PC-3 (cell line): ENCODE measurements around the gene DLX2. TPM values are rescaled to one million over a fixed set of nuclear protein-coding genes. Genes with fewer than 3 reads are reported as not detected.

ENCODE experiments used
- ATAC-seq: fragments of 200-7000 bp; cut with Tn5 transposase; 2 replicates; pipeline ENCODE4 v1.9.1; 2020; ENCODE audit warnings: mild to moderate bottlenecking, moderate library complexity
- BruUV-seq: library from RNA; stranded (reverse); fragments of 400-500 nt; replicated peaks from 2 replicates; lab custom pipeline; 2021; lab: Mats Ljungman, UMichigan
- CTCF ChIA-PET: fragments of 300-600 bp; sonication (Branson Sonifier 250); formaldehyde crosslinking; loops from one replicate; lab custom pipeline; 2022; ENCODE audit warnings: antibody characterized with exemption; lab: Charles Lee
- POLR2A ChIA-PET: fragments of 300-600 bp; sonication (Branson Sonifier 250); formaldehyde crosslinking; loops from one replicate; lab custom pipeline; 2022; ENCODE audit warnings: antibody characterized with exemption; ENCODE audit not compliant: unreplicated experiment; lab: Charles Lee
- DNase-seq: peaks from one replicate; pipeline ENCODE4 v3.0.0-alpha.2; 2015
- H2AFZ ChIP-seq: fragments of 300-600 bp; sonication (generic); 2 replicates; pipeline ENCODE4 v1.6.0; 2016; ENCODE audit warnings: antibody characterized with exemption, low read length
- H3F3A ChIP-seq: fragments of 300-600 bp; sonication (generic); one replicate; pipeline ENCODE4 v1.6.0; 2017; ENCODE audit warnings: antibody characterized with exemption, low read length, control low read depth, mild to moderate bottlenecking; ENCODE audit not compliant: unreplicated experiment
- H3K27ac ChIP-seq: fragments of 300-600 bp; sonication (generic); 2 replicates; pipeline ENCODE4 v1.5.1; 2016; ENCODE audit warnings: mild to moderate bottlenecking, low read length
- H3K27me3 ChIP-seq: fragments of 300-600 bp; sonication (generic); 2 replicates; pipeline ENCODE4 v1.6.1; 2016; ENCODE audit warnings: low read length, mixed read lengths
- H3K36me3 ChIP-seq: fragments of 300-600 bp; sonication (generic); 2 replicates; pipeline ENCODE4 v1.6.1; 2016; ENCODE audit warnings: low read depth, mixed run types, low read length, mixed read lengths
- H3K4me1 ChIP-seq: fragments of 300-600 bp; sonication (generic); 2 replicates; pipeline ENCODE4 v1.5.1; 2016; ENCODE audit warnings: low read length; ENCODE audit not compliant: insufficient read depth
- H3K4me2 ChIP-seq: fragments of 300-600 bp; sonication (generic); 2 replicates; pipeline ENCODE4 v1.6.0; 2016; ENCODE audit warnings: low read length
- H3K4me3 ChIP-seq: fragments of 300-600 bp; sonication (generic); 2 replicates; pipeline ENCODE4 v1.5.1; 2016; ENCODE audit warnings: mild to moderate bottlenecking, low read length, mixed read lengths
- H3K79me2 ChIP-seq: fragments of 300-600 bp; sonication (generic); 2 replicates; pipeline ENCODE4 v1.6.1; 2017; ENCODE audit warnings: low read length, mixed read lengths
- H3K9ac ChIP-seq: fragments of 300-600 bp; sonication (generic); 2 replicates; pipeline ENCODE4 v1.6.0; 2016; ENCODE audit warnings: mild to moderate bottlenecking, low read length
- H3K9me2 ChIP-seq: fragments of 300-600 bp; sonication (generic); replicated peaks from 2 replicates; pipeline ENCODE4 v1.6.1; 2016; ENCODE audit warnings: mixed run types, low read length, mixed read lengths
- H3K9me3 ChIP-seq: fragments of 300-600 bp; sonication (generic); 2 replicates; pipeline ENCODE4 v1.6.1; 2016; ENCODE audit warnings: low read length, mixed read lengths
- H4K20me1 ChIP-seq: fragments of 300-600 bp; sonication (generic); 2 replicates; pipeline ENCODE4 v1.6.1; 2016; ENCODE audit warnings: low read length, mixed read lengths
- CTCF ChIP-seq: fragments of 300-600 bp; sonication (generic); conservative IDR thresholded peaks from 2 replicates; pipeline ENCODE4 v1.5.1; 2017; ENCODE audit warnings: antibody characterized with exemption, low read depth, mild to moderate bottlenecking, low read length
- EZH2 ChIP-seq: fragments of 300-600 bp; sonication (generic); IDR thresholded peaks from one replicate; pipeline ENCODE4 v1.6.1; 2017; ENCODE audit warnings: antibody characterized with exemption, mild to moderate bottlenecking, low read length; ENCODE audit not compliant: unreplicated experiment
- EZH2phosphoT487 ChIP-seq: fragments of 300-600 bp; sonication (generic); IDR thresholded peaks from 2 replicates; pipeline ENCODE4 v1.6.1; 2018; ENCODE audit warnings: mild to moderate bottlenecking, antibody characterized with exemption, low read length, borderline replicate concordance
- intact Hi-C: fragments of 100-400 bp; cut with micrococcal nuclease; formaldehyde crosslinking; loops from 2 replicates; pipeline ENCODE4 v1.9.0; 2023
- total RNA-seq: library from RNA; depleted of rRNA; stranded (reverse); fragments of >200 nt; gene quantifications from 2 replicates; pipeline ENCODE4 v1.2.3, GENCODE V29; 2014

The DLX2 gene
- total RNA-seq, 1 experiment from 2014 or later: 1.4 TPM

GRCh38 chr2:172082105-172082943 is 20.4 kb downstream of the DLX2 start:
- no TSS peak for BruUV-seq
- Histone ChIP-seq H3K27me3 (no peaks in the 10 kb centered on the region), H3K27ac (no peak overlapping the region), H3K9me2 (no peaks in the 10 kb centered on the region), H3K9me3 (no peaks in the 10 kb centered on the region), H3K4me1 (peaks cover 21% of the 10 kb centered on the region; the same call in 1 of the 2 replicates), H3K9ac (no peak overlapping the region), H3F3A (no peaks in the 10 kb centered on the region), H4K20me1 (no peaks in the 10 kb centered on the region), H3K4me3 (no peak overlapping the region), H3K79me2 (peaks cover 20% of the 10 kb centered on the region), H3K36me3 (no peaks in the 10 kb centered on the region), H2AFZ (no peak overlapping the region), H3K4me2 (no peak overlapping the region)
- CTCF ChIA-PET: interaction anchor here (0.6 kb wide), 1 partner anchor 123 kb away, joined by 3 read pairs; no protein-coding TSS in a partner anchor
- DNase-seq (no peak), ATAC-seq (no peak)
- POLR2A ChIA-PET: no interaction called here
- intact Hi-C loops: no loop called here
- TF ChIP-seq CTCF (no peak), EZH2phosphoT487 (no peak)

- Histone ChIP-seq H3K79me2 (peaks cover 11% of the 10 kb centered on the region), H2AFZ (no peak overlapping the region), H3K9me2 (no peaks in the 10 kb centered on the region), H3K27me3 (no peaks in the 10 kb centered on the region), H3F3A (no peaks in the 10 kb centered on the region), H4K20me1 (no peaks in the 10 kb centered on the region), H3K4me3 (no peak overlapping the region), H3K9ac (no peak overlapping the region), H3K4me2 (no peak overlapping the region), H3K27ac (no peak overlapping the region), H3K9me3 (no peaks in the 10 kb centered on the region), H3K4me1 (peaks cover 15% of the 10 kb centered on the region; the same call in 1 of the 2 replicates), H3K36me3 (no peaks in the 10 kb centered on the region)
- CTCF ChIA-PET: no interaction called here
- no peak for DNase-seq
- ATAC-seq: no peak
- BruUV-seq: no TSS peak
- POLR2A ChIA-PET: no interaction called here
- TF ChIP-seq CTCF (no peak), EZH2 (no peak), EZH2phosphoT487 (no peak)
- intact Hi-C loops: no loop called here
These were observed 21.3 kb downstream of the DLX2 start for GRCh38 chr2:172081221-172082022.
